ENCODE measurements around the gene KCNA10.

The KCNA10 gene

DNA sequence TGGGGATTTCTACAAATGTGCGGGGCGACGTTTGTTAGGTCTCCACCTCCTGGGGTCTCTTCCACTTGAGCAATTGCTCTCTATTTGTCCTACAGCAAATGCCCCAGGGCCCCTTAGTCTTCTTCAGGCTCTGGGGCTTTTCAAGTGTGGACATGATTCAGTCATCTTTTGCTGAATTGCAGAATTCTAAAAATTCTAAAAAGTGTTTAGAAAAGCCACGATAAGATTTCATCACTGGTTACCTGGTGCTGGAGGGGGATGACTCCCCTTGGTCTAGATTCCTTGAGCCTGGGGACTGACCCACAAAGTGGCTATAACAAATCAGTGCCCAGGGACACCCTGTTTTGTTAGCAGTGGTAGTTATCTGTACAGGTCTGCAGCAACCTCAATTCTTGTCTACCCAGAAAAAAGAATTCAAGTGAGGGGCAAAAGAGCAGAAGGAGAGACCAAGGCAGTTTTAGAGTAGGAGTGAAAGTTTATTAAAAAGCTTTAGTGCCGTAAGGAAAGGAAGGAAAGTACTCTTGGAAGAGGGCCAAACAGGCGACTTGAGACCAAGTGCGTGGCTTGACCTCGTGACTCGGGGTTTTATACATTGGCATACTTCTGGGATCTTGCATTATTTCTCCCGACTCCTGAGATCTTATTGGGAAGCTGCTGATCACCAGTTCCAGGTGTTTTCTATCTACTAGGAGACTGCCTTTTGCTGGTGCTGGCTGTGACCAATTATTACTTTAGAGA, 42.8 kb downstream of the KCNA10 start:
- DNase-seq, result no peak

GRCh38 chr1:110475362-110476027, 43.5 kb downstream of the KCNA10 start:
- no peak for DNase-seq

GRCh38 chr1:110474444-110474843, 44.5 kb downstream of the KCNA10 start:
- no peak for DNase-seq

DNA sequence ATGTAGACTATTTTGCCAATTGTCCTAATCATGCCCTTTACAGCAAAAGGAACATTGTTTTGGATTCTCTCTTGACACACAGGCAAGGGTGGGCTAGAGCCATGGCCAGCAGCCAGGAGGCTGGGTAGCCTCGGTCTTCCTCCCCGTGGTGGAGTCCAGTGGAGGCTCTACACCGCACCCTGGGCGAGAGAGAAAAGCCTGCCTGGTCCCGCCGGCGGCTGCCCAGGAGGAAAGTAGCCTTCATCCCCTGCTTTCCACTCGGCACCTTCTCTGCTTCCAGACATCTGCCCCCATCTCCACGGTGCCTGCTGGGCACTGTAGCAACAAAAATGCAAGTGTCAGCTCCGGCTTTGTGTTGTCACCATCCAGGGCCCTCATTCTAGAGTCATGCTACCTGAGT, 46.4 kb downstream of the KCNA10 start:
- DNase-seq, result no peak

DNA sequence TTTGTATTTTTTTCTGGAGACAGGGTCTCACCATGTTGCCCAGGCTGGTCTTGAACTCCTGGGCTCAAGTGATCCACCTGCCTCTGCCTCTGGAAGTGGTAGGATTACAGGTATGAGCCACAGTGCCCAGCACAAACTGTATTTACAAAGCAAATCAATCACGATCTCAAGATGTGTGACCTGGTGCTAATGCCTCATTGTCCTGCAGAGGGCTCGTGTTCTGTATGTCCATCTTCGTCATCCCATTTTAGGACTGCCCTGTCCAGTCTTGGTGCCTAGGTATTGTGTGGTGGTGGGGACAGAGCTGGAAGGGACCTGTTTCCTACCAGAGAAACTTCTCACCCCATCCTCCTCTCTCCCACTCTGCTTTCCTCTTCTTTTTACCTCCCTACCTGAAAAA, 47.8 kb downstream of the KCNA10 start:
- no peak for DNase-seq
